GM18873 (cell line): ENCODE results near the gene CD81.

Experiments used
- ATAC-seq: cut with Tn5 transposase; IDR thresholded peaks from one replicate; pipeline ENCODE4 v1.9.1; 2021; ENCODE audit warnings: mild to moderate bottlenecking, moderate library complexity, moderate number of reproducible peaks; ENCODE audit not compliant: unreplicated experiment, low FRiP score

CD81 gene

DNA sequence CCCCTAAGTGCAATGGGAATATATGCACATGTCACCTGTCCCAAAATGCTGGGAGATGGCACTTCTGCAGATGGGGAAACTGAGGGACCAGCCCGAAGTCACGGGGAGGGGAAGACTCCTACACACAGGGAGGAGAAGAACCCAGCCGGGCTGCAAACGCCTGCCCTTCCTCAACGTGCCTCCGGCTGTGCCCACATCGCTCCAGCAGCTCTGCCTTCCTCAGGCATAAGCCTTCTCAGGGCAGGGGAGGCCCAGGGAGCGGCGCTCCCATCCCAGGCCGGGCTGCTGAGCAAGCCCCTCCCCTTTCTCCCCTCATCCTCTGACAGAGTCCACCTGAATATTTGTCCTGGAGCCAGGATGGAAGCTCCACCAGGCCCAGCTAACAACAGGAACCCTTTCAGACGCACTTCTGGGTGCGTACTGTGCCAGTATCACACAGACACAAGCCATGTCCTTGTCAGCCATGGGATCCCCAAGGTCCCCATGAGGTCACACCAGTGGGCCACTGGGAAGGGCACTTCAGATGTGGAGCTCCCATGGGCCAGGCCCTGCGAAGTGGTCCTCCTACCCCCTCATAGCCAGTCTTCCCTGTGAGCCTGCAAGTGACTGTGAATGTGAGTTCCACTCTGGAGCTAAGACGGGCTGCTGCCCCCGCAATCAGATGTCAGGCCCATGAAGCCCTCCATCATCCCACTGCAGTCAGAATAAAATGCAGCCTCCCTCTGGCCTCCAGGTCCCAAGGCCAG, 2.5 kb upstream of the CD81 start:
- no peak for ATAC-seq

DNA sequence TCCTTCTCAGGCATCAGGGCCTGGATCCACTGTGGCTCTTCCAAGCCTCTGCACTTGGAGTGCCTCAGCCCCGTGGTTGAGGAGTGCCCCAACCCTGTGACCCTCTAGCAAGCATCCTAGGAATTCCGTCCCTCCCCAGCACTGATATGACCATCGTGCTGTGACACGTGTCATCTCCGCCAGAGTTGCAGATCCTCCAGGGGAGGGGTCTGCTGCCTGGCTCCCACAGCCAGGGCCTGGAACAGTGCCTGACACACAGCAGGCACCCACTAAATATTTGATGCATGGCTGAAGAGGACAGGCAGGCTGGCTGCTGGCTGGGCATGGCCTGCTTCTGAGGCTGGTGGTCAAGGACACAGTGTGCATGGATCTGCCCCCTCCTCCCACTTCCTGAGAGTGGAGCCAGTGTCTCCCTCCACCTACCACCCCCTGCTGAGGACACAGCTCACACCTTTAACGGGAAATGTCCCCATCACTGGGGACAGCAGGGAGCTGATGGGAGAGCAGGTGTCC, 1.7 kb upstream of the CD81 start:
- no peak for ATAC-seq

DNA sequence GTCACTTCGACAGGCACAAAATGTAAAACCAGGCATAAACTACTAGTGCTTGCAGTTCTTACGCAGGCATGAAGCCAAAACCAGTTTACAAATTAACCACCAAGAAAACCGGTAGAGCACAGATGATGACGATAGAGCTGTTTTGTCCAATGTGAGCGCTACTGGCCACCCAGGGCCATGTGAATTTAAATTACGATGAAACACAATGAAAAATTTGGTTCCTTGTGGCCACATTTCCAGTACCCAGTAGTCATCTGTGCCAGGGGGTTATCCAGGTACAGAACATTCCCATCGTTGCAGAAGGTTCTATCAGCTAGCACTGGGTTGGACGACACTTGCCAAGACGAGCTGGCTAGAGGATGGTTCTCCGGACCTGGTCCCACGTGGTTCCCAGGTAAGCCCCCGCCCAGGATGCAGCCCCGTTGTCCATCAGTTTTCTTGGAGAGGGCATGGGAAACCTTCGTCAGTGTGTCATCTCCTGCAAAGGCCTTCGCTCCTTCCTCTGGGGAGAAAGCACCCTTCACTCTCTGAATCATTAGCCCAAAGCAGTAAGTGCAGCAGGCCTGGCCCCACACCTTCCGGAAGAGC, 1.1 kb upstream of the CD81 start:
- ATAC-seq, result no peak

GRCh38 chr11:2377511-2378443, 667 bp downstream of the CD81 start:
- no peak for ATAC-seq

- ATAC-seq, result no peak
These were observed 1.6 kb downstream of the CD81 start for GRCh38 chr11:2378527-2379210.

DNA sequence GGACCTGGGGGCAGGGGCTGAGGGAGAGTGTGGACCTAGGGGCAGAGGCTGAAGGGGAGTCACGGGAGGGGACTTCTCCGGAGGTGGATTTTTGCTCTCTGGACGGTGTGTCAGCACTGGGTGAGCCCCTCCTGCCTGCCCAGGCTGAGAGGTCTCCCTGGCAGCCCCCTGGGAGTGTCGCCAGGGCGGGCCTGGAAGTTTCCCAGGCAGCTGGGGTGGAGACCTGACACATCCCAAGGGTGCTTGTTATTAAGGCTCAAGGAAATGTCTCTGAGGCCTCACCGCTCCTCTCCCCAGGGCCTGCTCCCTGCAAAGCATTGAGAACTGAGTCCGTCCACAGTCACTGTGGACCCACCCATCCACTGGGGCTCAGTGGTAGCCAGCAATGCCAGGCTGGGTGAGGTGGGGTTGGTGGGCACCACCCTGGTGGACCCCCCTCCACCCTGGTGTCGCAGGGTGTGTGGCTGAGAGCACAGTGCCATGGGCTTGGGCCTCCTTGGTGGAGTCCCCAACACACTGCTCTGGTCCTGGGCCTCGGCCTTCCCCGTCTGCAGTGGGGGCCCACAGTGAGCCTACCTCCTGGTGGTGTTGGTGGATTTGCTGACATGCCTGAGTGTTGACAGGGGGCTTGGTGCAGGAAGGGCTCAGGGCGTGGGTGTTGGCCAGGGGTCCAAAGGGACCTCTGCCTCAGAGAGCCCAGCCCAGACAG, 2.5 kb downstream of the CD81 start:
- ATAC-seq, result no peak

- ATAC-seq, result no peak
These were observed 3.3 kb downstream of the CD81 start for GRCh38 chr11:2380396-2380795.

- no peak for ATAC-seq
These were observed 3.8 kb downstream of the CD81 start for GRCh38 chr11:2380807-2381350.

DNA sequence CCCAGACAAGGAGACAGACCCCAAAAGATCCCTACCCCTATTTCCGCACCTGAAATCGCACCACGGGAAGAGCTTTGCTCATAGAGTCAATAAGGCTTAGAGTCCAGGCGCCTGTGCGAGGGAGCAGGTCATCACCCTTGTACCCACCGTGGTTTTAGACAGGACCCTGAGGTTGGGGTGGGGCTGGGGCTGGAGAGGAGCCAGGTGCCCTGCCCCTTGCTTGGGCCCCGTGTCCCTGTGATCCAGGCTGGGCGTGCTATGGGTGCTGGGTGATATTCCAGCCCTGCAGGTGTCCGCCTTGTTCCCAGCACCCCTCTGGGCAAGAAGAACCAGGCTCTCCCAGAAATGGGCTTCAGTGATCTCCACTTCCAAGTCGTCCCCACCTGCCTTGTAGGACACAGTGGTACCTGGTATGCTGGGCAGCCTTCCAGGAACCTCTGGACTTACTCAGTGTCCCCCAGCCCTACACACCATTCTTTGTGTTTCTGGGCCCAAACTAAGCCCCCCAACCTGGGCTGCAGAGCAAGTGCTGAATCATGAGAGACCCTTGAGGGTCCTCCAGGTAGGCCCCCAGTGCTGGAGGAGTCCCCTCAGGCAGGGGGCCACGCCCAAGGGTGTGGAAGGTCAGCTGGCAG, 4.5 kb downstream of the CD81 start:
- no peak for ATAC-seq

DNA sequence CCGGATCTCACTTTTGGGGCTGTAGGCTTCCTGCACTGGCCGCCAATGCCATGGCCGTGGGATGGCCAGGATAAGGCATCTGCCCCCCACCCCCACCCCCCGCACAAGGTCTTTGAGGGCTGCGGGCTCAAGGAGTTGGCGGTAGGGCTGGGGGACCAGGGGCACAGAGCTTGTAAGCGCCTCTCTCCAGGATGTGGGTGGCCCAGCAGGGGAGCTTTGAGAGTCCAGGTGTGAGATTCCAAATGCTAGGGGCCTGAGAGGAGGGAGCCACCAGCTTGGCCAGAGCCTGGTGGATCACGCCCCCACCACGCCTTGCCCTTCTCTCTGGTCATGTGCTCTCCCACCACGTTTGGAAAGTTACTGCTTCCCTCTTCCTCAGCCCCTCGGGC, 5.0 kb downstream of the CD81 start:
- no peak for ATAC-seq

DNA sequence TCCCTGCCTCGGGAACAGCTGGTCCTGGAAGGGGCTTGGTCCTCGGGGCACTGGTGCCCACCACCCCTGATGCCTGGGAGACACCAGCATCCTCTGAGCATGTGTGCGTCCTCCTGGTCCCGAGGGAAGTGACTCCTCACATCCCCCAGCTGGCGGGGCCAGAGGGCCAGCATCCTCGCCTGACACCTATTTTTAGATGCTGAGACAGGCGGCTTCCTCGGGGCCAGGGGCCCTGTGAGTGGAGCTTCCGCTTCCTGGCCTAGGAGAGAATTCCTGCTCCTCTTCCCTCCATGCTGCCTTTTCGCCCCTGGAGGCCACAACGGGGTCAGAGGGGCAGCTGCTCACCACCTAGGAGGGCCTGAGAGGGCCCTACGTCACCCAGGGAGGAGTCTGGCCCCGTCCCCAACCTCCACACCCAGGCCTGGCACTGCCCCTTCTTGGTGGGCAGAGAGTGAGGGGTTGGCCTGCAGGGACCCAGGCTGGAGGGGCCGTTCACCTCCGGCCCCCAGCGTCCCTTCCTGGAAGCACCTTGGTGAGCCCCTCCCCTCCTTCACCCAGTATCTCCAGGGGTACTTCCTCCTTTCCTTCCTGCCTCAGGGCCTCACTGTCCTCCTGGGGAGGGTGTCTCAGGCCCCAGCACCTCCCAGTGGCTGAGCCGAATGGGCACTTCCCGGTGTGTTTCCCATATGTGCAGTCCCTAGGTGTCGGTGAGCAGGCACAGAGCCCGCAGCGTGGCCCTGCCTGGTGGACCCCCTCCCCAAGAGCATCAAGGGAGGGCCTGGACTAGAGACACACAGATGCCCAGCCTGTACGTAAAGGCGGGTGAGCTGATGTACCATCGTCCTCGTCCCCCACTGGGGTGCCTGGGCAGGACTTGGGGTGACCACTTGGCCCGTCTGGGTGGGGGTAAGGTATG, 6.1 kb downstream of the CD81 start:
- no peak for ATAC-seq

GRCh38 chr11:2383852-2384804, 7.0 kb downstream of the CD81 start:
- ATAC-seq, result no peak

- no peak for ATAC-seq
These were observed 8.3 kb downstream of the CD81 start for GRCh38 chr11:2385156-2386151.

- ATAC-seq, result no peak
These were observed 9.5 kb downstream of the CD81 start for GRCh38 chr11:2386591-2386990.

DNA sequence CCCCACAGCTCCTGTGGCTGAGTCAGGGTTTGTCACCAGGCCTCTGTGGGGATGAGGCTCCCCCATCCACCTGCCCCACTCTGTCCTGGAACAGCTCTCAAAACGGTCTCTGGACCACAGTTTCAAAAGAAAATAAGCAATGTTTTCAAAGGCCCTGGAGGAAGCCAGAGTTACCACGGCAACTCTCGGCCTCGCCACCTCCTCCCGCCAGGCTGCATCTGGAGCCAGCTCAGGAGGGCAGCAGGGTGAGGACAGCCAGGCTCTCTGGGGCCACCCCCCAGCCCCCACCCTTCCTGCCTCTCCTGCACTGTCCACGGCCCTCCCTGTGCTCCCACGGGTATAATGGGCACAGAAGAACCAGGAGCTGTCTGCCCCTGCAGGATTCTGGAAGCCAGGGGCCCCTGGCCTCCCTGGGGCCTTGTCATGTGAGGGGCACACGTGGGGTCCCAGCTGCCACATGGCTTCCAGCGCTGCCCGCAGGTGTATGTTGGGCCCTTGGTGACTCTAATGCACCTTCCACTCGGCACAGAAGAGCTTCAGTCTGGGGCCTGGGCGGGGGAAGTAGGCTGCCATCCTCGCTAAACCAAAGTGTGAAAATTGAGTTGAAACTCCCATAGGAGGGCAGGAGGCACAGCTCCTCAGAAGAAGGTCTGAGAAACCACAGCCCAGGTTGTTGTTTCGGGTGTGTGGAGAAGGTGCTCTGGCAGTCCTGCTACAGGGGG, 10.3 kb downstream of the CD81 start:
- no peak for ATAC-seq
